Smooth muscle cell (in vitro differentiated cells): ENCODE data around the gene CRYBA1. TPM values are rescaled to one million over a fixed set of nuclear protein-coding genes. Genes with fewer than 3 reads are reported as not detected.

ENCODE experiments used
- DNase-seq: peaks from one replicate; lab custom pipeline; 2025; ENCODE audit not compliant: unreplicated experiment; lab: John Stamatoyannopoulos, UW
- H2AFZ ChIP-seq: fragments of 200-600 bp; sonication (generic); 2 replicates; pipeline ENCODE4 v1.6.0; 2016; ENCODE audit warnings: antibody characterized with exemption, low read depth, mild to moderate bottlenecking
- H3F3A ChIP-seq: fragments of 200-600 bp; sonication (generic); 2 replicates; pipeline ENCODE4 v1.6.0; 2017; ENCODE audit warnings: antibody characterized with exemption, low read depth
- H3K27ac ChIP-seq: fragments of 200-600 bp; sonication (generic); 2 replicates; pipeline ENCODE4 v1.5.1; 2016; ENCODE audit warnings: low read depth, mild to moderate bottlenecking
- H3K27me3 ChIP-seq: fragments of 200-600 bp; sonication (generic); 2 replicates; pipeline ENCODE4 v1.6.1; 2016; ENCODE audit warnings: low read depth, mild to moderate bottlenecking
- H3K36me3 ChIP-seq: fragments of 200-600 bp; sonication (generic); 2 replicates; pipeline ENCODE4 v1.5.1; 2016; ENCODE audit warnings: low read depth
- H3K4me1 ChIP-seq: fragments of 200-600 bp; sonication (generic); 2 replicates; pipeline ENCODE4 v1.5.1; 2016; ENCODE audit warnings: low read depth
- H3K4me2 ChIP-seq: fragments of 200-600 bp; sonication (generic); 2 replicates; pipeline ENCODE4 v1.6.0; 2016; ENCODE audit warnings: mild to moderate bottlenecking
- H3K4me3 ChIP-seq: fragments of 200-600 bp; sonication (generic); 2 replicates; pipeline ENCODE4 v1.5.1; 2016; ENCODE audit warnings: mild to moderate bottlenecking
- H3K79me2 ChIP-seq: fragments of 200-600 bp; sonication (generic); 2 replicates; pipeline ENCODE4 v1.6.0; 2016; ENCODE audit warnings: low read depth, mild to moderate bottlenecking
- H3K9ac ChIP-seq: fragments of 200-600 bp; sonication (generic); 2 replicates; pipeline ENCODE4 v1.6.0; 2016; ENCODE audit warnings: low read depth
- H3K9me3 ChIP-seq: fragments of 200-600 bp; sonication (generic); replicated peaks from 2 replicates; pipeline ENCODE4 v1.5.1; 2016; ENCODE audit warnings: low read depth
- H4K20me1 ChIP-seq: fragments of 200-600 bp; sonication (generic); 2 replicates; pipeline ENCODE4 v1.6.0; 2016; ENCODE audit warnings: low read depth
- CTCF ChIP-seq: fragments of 200-600 bp; sonication (generic); IDR thresholded peaks from 2 replicates; pipeline ENCODE4 v1.5.1; 2017; ENCODE audit warnings: borderline replicate concordance, mild to moderate bottlenecking, antibody characterized with exemption; ENCODE audit not compliant: insufficient read depth, poor library complexity, severe bottlenecking
- WGBS: methylation state at CpG from one replicate; pipeline ENCODE4 v1.1.7; 2016; ENCODE audit warnings: low lambda C conversion rate; 5-methylcytosine and 5-hydroxymethylcytosine counted together
- polyA plus RNA-seq: library from polyadenylated mRNA; unstranded; fragments of >200 nt; fragmentation: Nextera tagmentation; extraction: Ambion mirVana; gene quantifications from 2 replicates; pipeline ENCODE4 v1.2.1, GENCODE V29; 2016
- total RNA-seq: library from RNA; depleted of rRNA; stranded (reverse); fragments of >200 nt; gene quantifications from 2 replicates; pipeline ENCODE4 v1.2.3, GENCODE V29; 2014

CRYBA1 gene
- total and polyA plus RNA-seq, 2 experiments from 2014 or later, result not detected

- 91% methylated on average over 4 of the region's 4 CpGs for WGBS
- no peak overlapping the region for H3K4me2 ChIP-seq
- peaks cover 86% of the 10 kb centered on the region for H4K20me1 ChIP-seq
- H3K79me2 ChIP-seq, result peaks cover 11% of the 10 kb centered on the region
- DNase-seq, result no peak
- peaks cover 15% of the 10 kb centered on the region for H3F3A ChIP-seq
- H3K27me3 ChIP-seq, result no peaks in the 10 kb centered on the region
- no peaks in the 10 kb centered on the region for H3K4me1 ChIP-seq
- H3K36me3 ChIP-seq, result no peaks in the 10 kb centered on the region
- H3K9ac ChIP-seq, result no peak overlapping the region
- no peaks in the 10 kb centered on the region for H3K9me3 ChIP-seq
- H3K27ac ChIP-seq, result no peak overlapping the region
- TF ChIP-seq CTCF, result no peak
- no peak overlapping the region for H2AFZ ChIP-seq
- no peak overlapping the region for H3K4me3 ChIP-seq
Observed at GRCh38 chr17:29255926-29256522, 9.4 kb downstream of the CRYBA1 start.

- Histone ChIP-seq H4K20me1 (peaks cover 91% of the 10 kb centered on the region), H3K27me3 (no peaks in the 10 kb centered on the region), H3K4me1 (no peaks in the 10 kb centered on the region), H3F3A (peaks cover 21% of the 10 kb centered on the region), H2AFZ (no peak overlapping the region), H3K9me3 (no peaks in the 10 kb centered on the region), H3K36me3 (peaks cover 6% of the 10 kb centered on the region), H3K4me2 (no peak overlapping the region), H3K4me3 (no peak overlapping the region), H3K79me2 (peaks cover 20% of the 10 kb centered on the region), H3K9ac (no peak overlapping the region), H3K27ac (peak overlapping the region; percentile 18)
- no peak for DNase-seq
- no peak for TF ChIP-seq CTCF
- 83% methylated on average over 8 of the region's 8 CpGs for WGBS
Observed at GRCh38 chr17:29256735-29257466, 10.2 kb downstream of the CRYBA1 start.

GRCh38 chr17:29257756-29258155 lies 11.1 kb downstream of the CRYBA1 start:
- 96% methylated on average over 3 of the region's 3 CpGs for WGBS

More at GRCh38 chr17:29257756-29258155, 11.1 kb downstream of the CRYBA1 start:
- H3K4me3 ChIP-seq, result no peak overlapping the region
- no peaks in the 10 kb centered on the region for H3K4me1 ChIP-seq
- H3K79me2 ChIP-seq, result peaks cover 27% of the 10 kb centered on the region
- no peak for TF ChIP-seq CTCF
- no peak overlapping the region for H3K4me2 ChIP-seq
- H2AFZ ChIP-seq, result no peak overlapping the region
- H3K9ac ChIP-seq, result no peak overlapping the region
- H3K27me3 ChIP-seq, result no peaks in the 10 kb centered on the region
- H4K20me1 ChIP-seq, result peaks cover 92% of the 10 kb centered on the region
- peak overlapping the region; percentile 18 for H3K27ac ChIP-seq
- H3K9me3 ChIP-seq, result no peaks in the 10 kb centered on the region
- H3F3A ChIP-seq, result peaks cover 18% of the 10 kb centered on the region
- peaks cover 12% of the 10 kb centered on the region for H3K36me3 ChIP-seq
- DNase-seq, result no peak
